ENCODE measurements around the gene ITGAV. TPM values are rescaled to one million over a fixed set of nuclear protein-coding genes. Genes with fewer than 3 reads are reported as not detected.

The ITGAV gene
- total RNA-seq, 2 experiments from 2014 or later, result 5.1 to 6.0 TPM

GRCh38 chr2:186641132-186641806, 51.4 kb downstream of the ITGAV start:
- Mint-ChIP-seq H3K4me3 (no peak overlapping the region), H3K27ac (no peak overlapping the region), H3K27me3 (no peaks in the 10 kb centered on the region), H3K36me3 (ENCODE audit: low read depth) (peaks cover 14% of the 10 kb centered on the region), H3K9me3 (ENCODE audit: low read depth) (no peaks in the 10 kb centered on the region), H3K4me1 (peaks cover 30% of the 10 kb centered on the region)
- peak; percentile 27 for ATAC-seq
- intact Hi-C loops (cut with DNase I, micrococcal nuclease), result loop anchor here (1.0 to 10.0 kb wide), 5 partner anchors 50 to 376 kb away; partner anchors contain the start of genes ITGAV (in 2 of the 2) and ZC3H15 (in 2 of the 2)
- POLR2A ChIA-PET, result interaction anchor here (0.7 kb wide), 1 partner anchor 156 kb away, joined by 3 read pairs; no protein-coding TSS in a partner anchor
- DNase-seq, result no peak
- CTCF ChIA-PET, result interaction anchor here (0.6 to 3.7 kb wide), 12 partner anchors 9 to 1376 kb away, joined by 3 to 70 read pairs (median 4); partner anchors contain the start of genes ITGAV and ZC3H15

GRCh38 chr2:186641807-186642321, 52.0 kb downstream of the ITGAV start:
- Mint-ChIP-seq H3K36me3 (ENCODE audit: low read depth) (peaks cover 14% of the 10 kb centered on the region), H3K9me3 (ENCODE audit: low read depth) (no peaks in the 10 kb centered on the region), H3K27ac (no peak overlapping the region), H3K4me3 (no peak overlapping the region), H3K4me1 (peaks cover 30% of the 10 kb centered on the region), H3K27me3 (no peaks in the 10 kb centered on the region)
- CTCF ChIA-PET, result interaction anchor here (0.6 to 3.7 kb wide), 13 partner anchors 8 to 1376 kb away, joined by 3 to 70 read pairs (median 4); partner anchors contain the start of genes ITGAV and ZC3H15
- intact Hi-C loops (cut with DNase I, micrococcal nuclease), result loop anchor here (1.0 to 10.0 kb wide), 5 partner anchors 51 to 377 kb away; partner anchors contain the start of genes ITGAV (in 2 of the 2) and ZC3H15 (in 2 of the 2)
- POLR2A ChIA-PET, result interaction anchor here (0.7 kb wide), 1 partner anchor 156 kb away, joined by 3 read pairs; no protein-coding TSS in a partner anchor
- peak; percentile 71 for ATAC-seq
- DNase-seq, result peak; percentile 49

GRCh38 chr2:186644791-186645190, 54.9 kb downstream of the ITGAV start:
- H3K27me3 Mint-ChIP-seq, result no peaks in the 10 kb centered on the region
- H3K27ac Mint-ChIP-seq, result no peak overlapping the region
- no peaks in the 10 kb centered on the region for H3K9me3 Mint-ChIP-seq (ENCODE audit: low read depth)
- intact Hi-C loops (cut with DNase I, micrococcal nuclease), result loop anchor here in 1 of 2 experiments (10.0 kb wide), 1 partner anchor 380 kb away; no protein-coding TSS in a partner anchor
- no peak for ATAC-seq
- H3K36me3 Mint-ChIP-seq (ENCODE audit: low read depth), result peaks cover 12% of the 10 kb centered on the region
- H3K4me3 Mint-ChIP-seq, result no peak overlapping the region
- DNase-seq, result no peak
- POLR2A ChIA-PET, result interaction anchor here (0.6 kb wide), 1 partner anchor 55 kb away, joined by 3 read pairs; no protein-coding TSS in a partner anchor
- peaks cover 19% of the 10 kb centered on the region for H3K4me1 Mint-ChIP-seq
- CTCF ChIA-PET, result interaction anchor here (0.6 to 0.9 kb wide), 2 partner anchors 140 to 180 kb away, joined by 3 read pairs; no protein-coding TSS in a partner anchor

GRCh38 chr2:186645999-186646398, 56.1 kb downstream of the ITGAV start:
- CTCF ChIA-PET, result no interaction called here

GRCh38 chr2:186648130-186648529, 58.3 kb downstream of the ITGAV start:
- no peak overlapping the region for H3K27ac Mint-ChIP-seq
- ATAC-seq (no peak), DNase-seq (no peak)
- H3K27me3 Mint-ChIP-seq, result no peaks in the 10 kb centered on the region
- H3K36me3 Mint-ChIP-seq (ENCODE audit: low read depth), result peaks cover 9% of the 10 kb centered on the region
- ChIA-PET POLR2A (no interaction called here), CTCF (no interaction called here)
- no peaks in the 10 kb centered on the region for H3K4me1 Mint-ChIP-seq
- H3K9me3 Mint-ChIP-seq (ENCODE audit: low read depth), result no peaks in the 10 kb centered on the region
- no peak overlapping the region for H3K4me3 Mint-ChIP-seq
- intact Hi-C loops (cut with DNase I, micrococcal nuclease), result loop anchor here in 1 of 2 experiments (10.0 kb wide), 1 partner anchor 383 kb away; no protein-coding TSS in a partner anchor

More at GRCh38 chr2:186645999-186646398, 56.1 kb downstream of the ITGAV start:
- Mint-ChIP-seq H3K9me3 (ENCODE audit: low read depth) (no peaks in the 10 kb centered on the region), H3K27me3 (no peaks in the 10 kb centered on the region), H3K4me1 (peaks cover 9% of the 10 kb centered on the region), H3K4me3 (no peak overlapping the region), H3K27ac (no peak overlapping the region), H3K36me3 (ENCODE audit: low read depth) (peaks cover 10% of the 10 kb centered on the region)
- intact Hi-C loops (cut with DNase I, micrococcal nuclease), result loop anchor here in 1 of 2 experiments (10.0 kb wide), 1 partner anchor 381 kb away; no protein-coding TSS in a partner anchor
- DNase-seq (no peak), ATAC-seq (no peak)
- POLR2A ChIA-PET, result no interaction called here

- DNase-seq, result no peak
- intact Hi-C loops (cut with DNase I, micrococcal nuclease), result no loop called here
- no peak for ATAC-seq
- Mint-ChIP-seq H3K36me3 (ENCODE audit: low read depth) (peaks cover 10% of the 10 kb centered on the region), H3K27me3 (no peaks in the 10 kb centered on the region), H3K4me3 (no peak overlapping the region), H3K27ac (no peak overlapping the region), H3K4me1 (no peaks in the 10 kb centered on the region), H3K9me3 (ENCODE audit: low read depth) (no peaks in the 10 kb centered on the region)
- ChIA-PET POLR2A (no interaction called here), CTCF (no interaction called here)
Observed at GRCh38 chr2:186653511-186653910, 63.7 kb downstream of the ITGAV start.

GRCh38 chr2:186659383-186659782, 69.5 kb downstream of the ITGAV start:
- Mint-ChIP-seq H3K9me3 (ENCODE audit: low read depth) (no peaks in the 10 kb centered on the region), H3K27ac (no peak overlapping the region), H3K4me3 (no peak overlapping the region), H3K27me3 (no peaks in the 10 kb centered on the region), H3K36me3 (ENCODE audit: low read depth) (peaks cover 6% of the 10 kb centered on the region), H3K4me1 (no peaks in the 10 kb centered on the region)
- no peak for ATAC-seq
- ChIA-PET CTCF (no interaction called here), POLR2A (no interaction called here)
- no peak for DNase-seq
- intact Hi-C loops (cut with DNase I, micrococcal nuclease), result no loop called here

- Mint-ChIP-seq H3K4me3 (no peak overlapping the region), H3K27ac (no peak overlapping the region), H3K9me3 (ENCODE audit: low read depth) (no peaks in the 10 kb centered on the region), H3K4me1 (no peaks in the 10 kb centered on the region), H3K36me3 (ENCODE audit: low read depth) (peaks cover 16% of the 10 kb centered on the region), H3K27me3 (no peaks in the 10 kb centered on the region)
- ATAC-seq (no peak), DNase-seq (no peak)
- CTCF ChIA-PET, result interaction anchor here (0.5 kb wide), 1 partner anchor 154 kb away, joined by 3 read pairs; no protein-coding TSS in a partner anchor
- POLR2A ChIA-PET, result no interaction called here
- intact Hi-C loops (cut with DNase I, micrococcal nuclease), result no loop called here
Observed at GRCh38 chr2:186664385-186665043, 74.7 kb downstream of the ITGAV start.

- Mint-ChIP-seq H3K9me3 (ENCODE audit: low read depth) (peaks cover 8% of the 10 kb centered on the region), H3K27ac (no peak overlapping the region), H3K4me1 (no peaks in the 10 kb centered on the region), H3K36me3 (ENCODE audit: low read depth) (peaks cover 60% of the 10 kb centered on the region), H3K27me3 (no peaks in the 10 kb centered on the region), H3K4me3 (no peak overlapping the region)
- intact Hi-C loops (cut with DNase I, micrococcal nuclease), result no loop called here
- no peak for ATAC-seq
- DNase-seq, result no peak
- ChIA-PET CTCF (no interaction called here), POLR2A (no interaction called here)
Observed at GRCh38 chr2:186669146-186669545, 79.3 kb downstream of the ITGAV start.

GRCh38 chr2:186670831-186671230, 81.0 kb downstream of the ITGAV start:
- Mint-ChIP-seq H3K27ac (no peak overlapping the region), H3K4me1 (no peaks in the 10 kb centered on the region), H3K36me3 (ENCODE audit: low read depth) (peaks cover 68% of the 10 kb centered on the region), H3K9me3 (ENCODE audit: low read depth) (peaks cover 8% of the 10 kb centered on the region), H3K27me3 (no peaks in the 10 kb centered on the region), H3K4me3 (no peak overlapping the region)
- no peak for ATAC-seq
- ChIA-PET POLR2A (no interaction called here), CTCF (no interaction called here)
- intact Hi-C loops (cut with DNase I, micrococcal nuclease), result no loop called here
- DNase-seq, result no peak

- Mint-ChIP-seq H3K9me3 (ENCODE audit: low read depth) (peaks cover 8% of the 10 kb centered on the region), H3K27ac (no peak overlapping the region), H3K36me3 (ENCODE audit: low read depth) (peaks cover 55% of the 10 kb centered on the region), H3K4me3 (no peak overlapping the region), H3K4me1 (no peaks in the 10 kb centered on the region), H3K27me3 (no peaks in the 10 kb centered on the region)
- DNase-seq (no peak), ATAC-seq (no peak)
- CTCF ChIA-PET, result no interaction called here
- intact Hi-C loops (cut with DNase I, micrococcal nuclease), result no loop called here
- POLR2A ChIA-PET, result no interaction called here
Observed at GRCh38 chr2:186675380-186675779, 85.5 kb downstream of the ITGAV start.

Data from activated CD4-positive, alpha-beta T cell treated with anti-CD3 and anti-CD28 coated beads for 36 hours (primary cell).